Calu3 (cell line): Measurements from ENCODE around the gene CLTCL1. TPM values are rescaled to one million over a fixed set of nuclear protein-coding genes. Genes with fewer than 3 reads are reported as not detected.

Experiments used
- BruUV-seq: library from RNA; stranded (reverse); fragments of 400-500 nt; replicated peaks from 2 replicates; lab custom pipeline; 2021; lab: Mats Ljungman, UMichigan
- CTCF ChIA-PET: fragments of 300-600 bp; sonication (Branson Sonifier 250); formaldehyde crosslinking; loops from one replicate; lab custom pipeline; 2022; ENCODE audit warnings: antibody characterized with exemption; lab: Charles Lee
- DNase-seq: peaks from one replicate; pipeline ENCODE4 v3.0.0; 2022
- H3K27ac Mint-ChIP-seq: one replicate; pipeline ENCODE4 v1.8.0; 2022; ENCODE audit warnings: mixed read lengths; ENCODE audit not compliant: unreplicated experiment
- H3K27me3 Mint-ChIP-seq: one replicate; pipeline ENCODE4 v1.8.0; 2022; ENCODE audit warnings: mixed read lengths; ENCODE audit not compliant: unreplicated experiment
- H3K36me3 Mint-ChIP-seq: one replicate; pipeline ENCODE4 v1.8.0; 2022; ENCODE audit warnings: mild to moderate bottlenecking, moderate library complexity, mixed read lengths; ENCODE audit not compliant: insufficient read depth, unreplicated experiment
- H3K4me1 Mint-ChIP-seq: one replicate; pipeline ENCODE4 v1.8.0; 2022; ENCODE audit warnings: mild to moderate bottlenecking, low read depth, mixed read lengths; ENCODE audit not compliant: unreplicated experiment
- H3K4me3 Mint-ChIP-seq: one replicate; pipeline ENCODE4 v1.8.0; 2022; ENCODE audit warnings: mild to moderate bottlenecking, low read depth, moderate library complexity, mixed read lengths; ENCODE audit not compliant: unreplicated experiment
- H3K9me3 Mint-ChIP-seq: one replicate; pipeline ENCODE4 v1.8.0; 2022; ENCODE audit warnings: low read depth, mixed read lengths; ENCODE audit not compliant: unreplicated experiment
- CTCF ChIP-seq: fragments of 200-600 bp; IDR thresholded peaks from one replicate; pipeline ENCODE4 v1.8.0; 2022; ENCODE audit warnings: antibody characterized with exemption; ENCODE audit not compliant: unreplicated experiment
- intact Hi-C: fragments of 100-400 bp; cut with micrococcal nuclease; formaldehyde crosslinking; loops from one replicate; pipeline ENCODE4 v1.10.0; 2022; ENCODE audit not compliant: unreplicated experiment
- total RNA-seq: library from RNA; stranded (reverse); gene quantifications from 2 replicates; pipeline ENCODE4 v1.2.3, GENCODE V29; 2022

CLTCL1 gene
- total RNA-seq, 1 experiment from 2014 or later: 2.9 TPM

GRCh38 chr22:19175026-19175601, 116.4 kb downstream of the CLTCL1 start:
- H3K36me3 Mint-ChIP-seq: peaks cover 77% of the 10 kb centered on the region
- peaks cover 9% of the 10 kb centered on the region for H3K27me3 Mint-ChIP-seq
- TF ChIP-seq CTCF: no peak
- peak overlapping the region; percentile 64 for H3K27ac Mint-ChIP-seq
- intact Hi-C loops: no loop called here
- no peak for DNase-seq
- H3K4me3 Mint-ChIP-seq: no peak overlapping the region
- BruUV-seq: no TSS peak
- H3K4me1 Mint-ChIP-seq: peaks cover 22% of the 10 kb centered on the region
- no peaks in the 10 kb centered on the region for H3K9me3 Mint-ChIP-seq
- CTCF ChIA-PET: interaction anchor here (0.6 to 1.1 kb wide), 3 partner anchors 17 to 286 kb away, joined by 3 read pairs; no protein-coding TSS in a partner anchor

- BruUV-seq: no TSS peak
- H3K4me1 Mint-ChIP-seq: peaks cover 22% of the 10 kb centered on the region
- no peak overlapping the region for H3K27ac Mint-ChIP-seq
- H3K36me3 Mint-ChIP-seq: peaks cover 75% of the 10 kb centered on the region
- H3K27me3 Mint-ChIP-seq: peaks cover 16% of the 10 kb centered on the region
- H3K4me3 Mint-ChIP-seq: peak overlapping the region; percentile 76
- no peaks in the 10 kb centered on the region for H3K9me3 Mint-ChIP-seq
- TF ChIP-seq CTCF: no peak
- intact Hi-C loops: no loop called here
- CTCF ChIA-PET: interaction anchor here (0.6 to 1.1 kb wide), 3 partner anchors 16 to 1955 kb away, joined by 3 read pairs; no protein-coding TSS in a partner anchor
- no peak for DNase-seq
These were observed 117.2 kb downstream of the CLTCL1 start for GRCh38 chr22:19174106-19175025.

- TF ChIP-seq CTCF: no peak
- BruUV-seq: no TSS peak
- Mint-ChIP-seq H3K36me3 (peaks cover 68% of the 10 kb centered on the region), H3K4me1 (peaks cover 30% of the 10 kb centered on the region), H3K4me3 (peak overlapping the region; percentile 76), H3K9me3 (no peaks in the 10 kb centered on the region), H3K27ac (no peak overlapping the region), H3K27me3 (peaks cover 26% of the 10 kb centered on the region)
- CTCF ChIA-PET: interaction anchor here (0.6 kb wide), 1 partner anchor 1956 kb away, joined by 3 read pairs; no protein-coding TSS in a partner anchor
- intact Hi-C loops: no loop called here
- DNase-seq: no peak
These were observed 118.2 kb downstream of the CLTCL1 start for GRCh38 chr22:19173047-19174035.
